Left renal pelvis (tissue), 4 donors: ENCODE data around the gene ESPNL. TPM values are rescaled to one million over a fixed set of nuclear protein-coding genes. Genes with fewer than 3 reads are reported as not detected.
"Not testable (repeated sequence)": the region's sequence is repeated elsewhere in the genome, so short reads cannot be mapped to it uniquely, and the experiment has no call there.

Source experiments
- DNase-seq, 4 donors: peaks; one replicate each; pipeline ENCODE4 v3.0.0-alpha.2; 2013; ENCODE audit warnings: low read depth in 4 of 4, low spot score in 3 of 4
- polyA plus RNA-seq, 4 donors: library from polyadenylated mRNA; unstranded; fragments of 120-200 nt; gene quantifications; one replicate each; pipeline ENCODE4 v1.2.1, GENCODE V29; 2013; ENCODE audit not compliant: insufficient read length in 4 of 4

Gene ESPNL
- polyA plus RNA-seq, 4 donors = 0.86 to 2.9 (median 1.7) TPM

DNA sequence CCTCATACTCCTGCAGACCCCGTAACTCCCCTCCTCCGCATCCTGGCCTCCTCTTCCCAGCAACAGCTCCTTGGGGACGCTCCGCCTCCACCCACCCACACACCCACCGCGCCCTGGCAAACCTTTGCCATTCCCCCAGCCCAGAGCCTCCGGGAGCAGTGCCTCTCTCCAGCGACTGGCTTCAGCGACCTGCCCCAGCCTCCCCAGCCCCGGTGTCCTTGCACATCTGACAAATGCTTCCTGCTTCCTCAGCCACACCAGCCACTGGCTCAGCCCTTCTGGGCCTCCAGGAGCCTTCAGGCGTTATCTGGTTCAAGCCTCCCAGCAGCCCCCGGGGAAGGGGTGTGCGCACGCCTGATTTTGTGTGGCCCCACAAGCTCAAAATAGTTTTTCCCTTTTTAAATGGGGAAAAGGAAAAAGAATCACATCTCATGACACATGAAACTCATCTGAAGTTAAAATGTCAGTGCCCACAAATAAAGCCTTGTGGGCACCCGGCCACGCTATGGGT, 14.2 kb downstream of the ESPNL start:
- DNase-seq = no peak

DNA sequence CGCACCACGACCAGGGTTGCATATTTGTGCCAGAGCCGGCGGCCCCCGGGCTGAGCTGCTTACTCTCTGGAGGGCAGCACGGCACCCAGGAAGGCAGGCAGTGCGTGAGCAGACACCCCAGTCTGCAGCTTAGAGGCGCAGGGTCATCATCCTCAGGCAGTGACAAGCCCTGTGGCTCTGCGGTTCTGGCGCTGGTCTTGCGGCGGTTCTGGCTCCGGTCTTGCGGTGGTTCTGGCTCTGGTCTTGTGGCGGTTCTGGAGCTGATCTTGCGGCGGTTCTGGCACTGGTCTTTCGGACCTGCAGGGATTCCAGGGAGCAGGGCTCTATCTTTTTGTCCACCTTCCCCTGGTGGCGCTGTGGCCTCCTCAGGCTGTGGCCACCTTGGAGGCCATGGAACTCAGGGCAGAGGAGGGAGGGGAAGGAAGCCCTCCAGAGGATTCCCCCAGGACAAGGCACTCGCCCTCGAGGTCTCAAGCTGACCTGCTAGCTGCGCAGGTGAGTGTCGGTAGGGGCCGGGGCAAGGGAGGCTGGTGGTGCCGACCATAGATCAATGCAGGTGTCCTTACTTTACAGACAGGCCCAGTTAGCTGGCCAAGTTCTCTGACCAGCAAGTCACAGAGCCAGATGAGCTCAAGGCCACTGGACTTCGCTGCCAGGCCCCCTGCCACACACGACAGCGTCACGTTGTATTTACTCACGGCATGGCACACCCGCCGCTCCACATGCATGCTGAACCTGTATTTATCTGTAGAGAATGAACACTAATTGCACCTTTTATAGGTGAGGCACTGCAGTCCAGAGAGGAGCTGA, 14.9 kb downstream of the ESPNL start:
- DNase-seq = no peak

DNA sequence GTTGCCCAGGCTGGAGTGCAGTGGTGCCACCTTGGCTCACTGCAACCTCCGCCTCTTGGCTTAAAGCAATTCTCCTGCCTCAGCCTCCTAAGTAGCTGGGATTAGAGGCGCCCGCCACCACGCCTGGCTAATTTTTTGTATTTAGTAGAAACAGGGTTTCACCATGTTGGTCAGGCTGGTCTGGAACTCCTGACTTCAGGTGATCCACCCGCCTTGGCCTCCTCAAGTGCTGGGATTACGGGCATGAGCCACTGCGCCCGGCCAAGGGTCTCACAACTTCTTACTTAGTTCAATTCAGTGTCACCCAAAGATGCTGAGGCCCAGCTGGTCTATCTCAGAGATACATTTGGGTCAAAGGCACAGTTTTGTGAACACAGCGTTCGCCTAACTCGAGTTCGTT, 15.6 kb downstream of the ESPNL start:
- DNase-seq = not testable (repeated sequence)

DNA sequence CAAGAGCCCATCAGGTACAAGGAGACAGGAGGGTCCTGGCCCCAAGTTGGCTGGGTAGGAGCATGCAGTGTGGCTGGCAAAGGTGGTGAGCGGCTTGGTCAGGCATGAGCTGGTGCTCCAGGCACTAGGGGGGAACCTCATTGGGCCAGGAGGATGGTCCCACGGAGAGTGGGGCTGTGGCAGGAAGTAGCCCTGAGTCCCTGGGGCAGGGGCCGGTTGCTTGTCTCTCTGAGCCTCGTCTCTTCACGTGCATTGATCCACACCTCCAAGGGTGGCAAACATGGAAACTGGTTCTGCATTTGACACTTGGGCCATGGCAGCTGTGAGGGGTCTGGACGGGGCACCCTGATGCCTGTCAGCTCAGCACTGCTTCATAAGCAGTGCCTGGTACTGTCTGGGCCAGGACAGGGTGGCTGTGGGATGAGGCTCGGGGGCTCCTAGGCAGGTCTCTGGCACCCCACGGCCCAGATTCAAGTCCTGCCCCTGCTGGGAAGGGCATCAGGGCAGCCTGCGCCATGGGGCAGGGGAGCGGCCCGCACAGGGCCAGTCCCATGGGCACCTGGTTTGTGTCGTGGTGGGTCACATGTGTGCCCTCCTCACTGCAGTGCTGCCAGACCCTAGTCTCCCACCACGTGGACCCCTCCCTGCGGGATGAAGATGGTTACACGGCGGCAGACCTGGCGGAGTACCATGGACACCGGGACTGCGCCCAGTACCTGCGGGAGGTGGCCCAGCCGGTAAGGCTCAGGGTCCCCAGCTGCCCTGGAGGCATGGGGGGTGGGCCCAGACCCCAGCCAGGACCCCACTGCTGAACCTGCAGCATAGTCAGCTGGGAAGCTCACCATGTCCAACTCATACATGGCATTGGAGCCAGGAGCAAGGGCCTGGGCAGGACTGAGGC, 16.4 kb downstream of the ESPNL start:
- no peak for DNase-seq

DNA sequence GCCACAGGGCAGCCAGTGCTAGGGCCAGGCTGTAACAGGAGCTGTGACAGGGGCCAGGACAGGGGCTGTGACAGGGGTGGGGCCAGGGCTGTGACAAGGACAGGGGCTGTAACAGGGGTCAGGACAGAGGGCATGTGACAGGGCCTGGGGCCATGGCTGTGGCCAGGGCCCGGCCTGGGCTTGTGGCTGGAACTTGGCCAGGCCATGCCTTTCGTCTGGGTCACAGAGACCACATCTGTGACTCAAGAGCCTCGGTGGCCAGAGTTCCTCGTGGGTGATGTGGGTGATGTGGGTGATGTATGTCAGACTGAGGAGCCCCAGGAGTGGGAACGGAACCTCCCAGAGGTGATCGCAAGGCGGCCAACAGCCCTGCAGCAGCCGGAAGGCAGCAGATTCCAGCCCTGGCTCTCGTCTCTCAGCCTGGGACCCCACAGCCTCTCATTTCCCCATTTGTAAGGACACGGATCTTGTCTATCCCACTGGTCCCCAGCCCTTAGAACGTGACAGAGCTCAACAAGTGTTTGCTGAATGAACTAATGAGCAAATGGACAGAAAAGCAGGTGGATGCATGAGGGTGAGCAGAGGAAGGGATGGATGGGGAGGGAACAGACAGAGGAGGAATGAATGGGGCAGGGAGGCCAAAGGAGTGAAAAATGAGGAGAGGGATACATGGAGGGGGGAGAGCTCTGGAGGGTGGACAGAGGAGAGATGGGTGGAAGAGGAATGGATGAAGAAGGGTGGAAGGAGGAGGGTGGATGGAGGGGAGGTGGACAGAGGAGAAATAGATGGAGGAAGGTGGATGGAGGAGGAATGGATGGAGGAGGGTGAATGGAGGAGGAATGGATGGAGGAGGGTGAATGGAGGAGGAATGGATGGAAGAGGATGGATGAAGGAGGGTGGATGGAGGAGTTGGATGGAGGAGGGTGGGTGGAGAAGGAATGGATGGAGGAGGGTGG, 17.3 kb downstream of the ESPNL start:
- no peak for DNase-seq

DNA sequence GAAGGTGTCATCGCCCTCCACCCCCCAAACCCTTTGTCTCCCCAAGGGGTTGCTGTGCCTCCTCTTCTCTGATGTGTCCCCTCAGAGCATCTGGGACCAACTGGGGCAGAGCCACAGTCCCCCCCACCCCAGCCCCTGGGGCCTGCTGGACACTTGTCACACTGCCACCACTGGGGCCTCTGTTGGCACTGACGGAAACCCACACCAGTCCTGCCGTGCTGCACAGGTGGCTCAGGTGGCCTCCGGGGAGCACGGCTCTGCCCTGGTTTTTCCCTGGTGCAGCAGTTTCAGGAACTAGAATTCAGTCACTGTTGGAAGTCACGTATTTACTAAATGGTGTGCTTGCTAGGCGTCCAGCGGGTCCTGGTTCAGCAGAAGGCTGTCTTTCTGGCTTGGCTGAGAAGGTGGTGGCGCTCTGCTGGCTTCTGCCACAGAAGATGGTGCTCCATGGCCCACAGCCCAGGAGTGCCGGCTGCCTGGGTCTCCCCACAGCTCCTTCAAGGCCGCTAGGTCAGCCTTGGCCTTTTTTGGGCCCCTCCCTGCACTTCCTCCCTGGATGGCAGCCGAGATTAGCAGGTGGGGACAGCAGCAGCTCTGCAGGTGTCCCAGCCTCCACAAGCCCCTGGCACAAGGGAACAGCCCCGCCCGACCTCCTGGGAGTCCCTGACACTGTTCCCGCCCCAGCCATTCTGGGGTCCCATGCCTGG, 19.8 kb downstream of the ESPNL start:
- no peak for DNase-seq

DNA sequence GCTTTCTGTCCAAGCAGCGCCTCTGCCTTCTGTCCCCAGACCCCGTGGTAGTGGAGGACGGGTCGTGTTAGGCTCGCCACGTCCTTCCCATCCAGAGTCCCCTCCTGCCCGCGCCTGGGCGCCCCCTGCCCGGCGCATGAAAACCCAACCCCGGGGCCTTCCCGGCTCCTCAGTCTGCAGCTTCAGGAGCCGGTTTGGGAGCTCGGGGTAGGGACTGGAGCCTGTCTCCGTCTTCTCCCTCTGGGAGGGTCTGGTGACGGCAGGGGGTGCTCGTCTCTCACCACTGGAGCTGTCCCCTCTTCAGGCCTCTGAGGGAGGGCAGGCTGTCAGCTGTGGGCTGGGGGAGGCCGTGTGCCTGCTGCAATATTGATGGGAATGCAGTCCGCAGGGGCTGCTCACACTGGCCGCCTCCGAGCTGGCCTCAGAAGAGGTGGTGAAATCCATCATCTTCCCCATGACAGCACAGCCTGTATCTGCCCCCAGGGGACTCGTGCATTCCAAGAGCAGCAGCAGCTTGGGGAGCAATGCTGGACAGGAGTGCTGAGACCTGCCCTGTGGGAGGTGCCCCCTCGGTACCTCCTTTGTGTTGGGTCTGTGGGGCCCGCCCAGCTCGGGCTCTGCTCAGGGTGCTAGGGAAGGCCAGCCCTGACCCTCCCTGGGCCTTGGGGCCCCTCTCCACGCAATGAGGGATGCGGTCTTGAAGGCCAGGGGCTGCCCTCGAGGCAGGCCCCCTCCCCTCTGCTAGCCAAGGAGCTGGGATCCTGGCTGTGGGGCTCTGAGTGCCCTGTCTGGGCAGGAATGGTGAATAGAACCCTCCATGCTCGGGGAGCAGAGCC, 20.5 kb downstream of the ESPNL start:
- no peak for DNase-seq

DNA sequence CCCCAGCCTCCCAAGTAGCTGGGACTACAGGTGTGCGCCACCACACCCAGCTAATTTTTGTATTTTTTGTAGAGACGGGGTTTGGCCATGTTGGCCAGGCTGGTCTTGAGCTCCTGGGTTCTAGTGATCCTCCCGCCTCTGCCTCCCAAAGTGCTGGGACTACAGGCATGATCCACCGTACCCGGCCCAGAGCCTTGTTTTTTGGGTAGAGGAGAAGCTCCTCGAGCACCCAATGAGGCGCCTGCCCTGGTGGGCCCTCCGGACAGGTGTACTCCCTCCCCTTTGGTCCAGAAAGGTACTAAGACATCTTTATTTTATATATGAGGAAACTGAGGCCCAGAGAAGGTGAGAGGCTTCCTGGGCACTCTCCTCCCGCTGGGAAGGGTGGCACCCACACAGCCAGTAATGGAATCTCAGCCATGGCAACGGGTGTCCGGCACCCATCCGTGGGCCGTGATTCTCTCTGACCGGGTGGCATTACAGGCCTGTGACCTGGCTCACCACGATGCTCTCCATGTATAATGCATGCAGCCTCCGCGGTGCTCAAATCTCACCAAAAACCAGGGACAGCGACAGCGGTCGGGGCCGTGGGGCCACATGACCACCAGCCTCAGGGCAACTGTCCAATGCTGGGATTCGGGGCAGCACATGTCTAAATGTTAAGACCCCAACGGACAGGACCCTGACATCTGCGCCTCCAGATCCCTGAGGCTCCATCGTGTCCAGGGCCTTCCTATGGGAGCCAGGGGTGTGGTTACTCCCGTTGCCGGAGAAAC, 21.6 kb downstream of the ESPNL start:
- DNase-seq = no peak

DNA sequence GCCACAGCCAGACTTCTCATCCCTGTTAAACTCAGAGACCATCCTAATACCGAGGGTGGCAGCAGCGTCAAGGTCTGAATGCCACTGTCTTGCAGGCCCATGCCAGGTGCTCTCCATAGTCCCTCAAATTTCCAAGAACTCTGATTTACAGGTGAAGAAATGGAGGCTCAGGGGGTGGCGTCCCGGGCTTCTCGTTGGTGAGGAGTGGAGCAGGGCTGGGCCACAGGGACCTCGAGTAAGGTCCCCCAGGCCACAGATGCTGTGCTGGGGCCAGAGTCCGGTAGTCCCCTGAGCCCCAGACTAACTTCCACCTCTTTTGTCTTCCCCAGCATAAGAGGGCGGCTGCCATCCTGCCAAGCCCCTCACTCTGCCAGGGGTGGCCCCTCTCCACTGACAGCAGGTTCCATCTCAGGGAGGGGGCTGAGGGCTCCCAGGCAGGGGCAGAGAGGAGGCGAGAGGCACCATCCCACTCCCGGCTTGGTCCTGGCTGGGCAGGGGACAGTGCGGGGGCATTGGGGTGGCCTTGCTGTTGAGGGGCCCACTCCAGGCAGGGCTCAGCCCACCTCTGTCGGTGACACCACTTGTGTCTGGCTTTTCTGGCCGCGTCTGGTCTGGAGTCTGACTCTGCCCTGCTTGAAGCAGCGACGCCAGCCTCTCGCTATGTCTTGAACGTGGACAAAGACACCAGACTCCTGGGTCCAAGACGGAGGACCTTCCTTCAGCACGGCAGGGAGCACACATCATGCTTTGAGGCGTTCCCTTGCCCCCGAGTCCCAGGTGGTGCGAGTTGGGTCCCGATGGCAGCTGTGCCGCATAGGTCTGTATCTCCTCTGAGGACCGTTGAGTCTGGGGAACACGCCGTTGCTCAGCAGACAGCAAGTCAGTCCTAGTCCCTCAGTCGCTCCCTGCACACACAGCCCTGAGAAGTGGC, 22.4 kb downstream of the ESPNL start:
- DNase-seq = no peak

DNA sequence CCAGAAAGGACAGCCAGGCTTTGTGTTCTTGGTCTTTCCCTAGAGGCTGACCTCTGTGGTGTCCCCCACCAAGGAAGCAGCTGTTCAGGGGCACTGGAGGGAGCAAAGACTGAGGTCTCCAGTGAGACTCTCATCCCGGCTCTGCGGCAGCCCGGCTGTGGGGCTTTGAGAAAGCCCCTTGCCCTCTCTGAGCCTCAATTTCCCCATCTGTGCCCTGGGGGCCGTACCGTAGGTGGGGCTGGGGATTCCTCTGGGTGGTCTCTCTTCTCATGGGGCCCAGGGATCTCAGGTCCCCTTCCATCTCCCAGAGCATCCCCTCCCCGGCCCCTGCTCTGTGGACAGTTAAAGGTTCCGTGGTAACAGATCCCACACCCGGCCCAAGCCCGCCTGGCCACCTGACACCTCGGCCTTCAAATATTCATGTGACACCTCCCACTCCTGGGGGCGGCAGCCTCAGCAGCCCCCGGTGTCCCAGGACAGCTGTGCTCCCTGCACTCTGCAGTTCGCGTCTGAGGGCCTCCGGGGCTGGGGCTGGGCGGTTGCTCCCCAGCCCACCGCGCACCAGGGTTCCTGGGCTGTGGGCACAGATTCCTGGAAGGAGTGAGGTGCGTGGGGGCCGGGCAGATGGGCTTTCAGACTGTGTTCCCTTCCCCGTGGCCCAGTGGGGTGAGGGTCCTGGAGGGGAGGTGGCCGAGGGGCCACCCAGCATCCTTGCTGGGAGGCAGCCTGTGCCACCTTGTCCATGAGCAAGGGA, 23.3 kb downstream of the ESPNL start:
- no peak for DNase-seq

DNA sequence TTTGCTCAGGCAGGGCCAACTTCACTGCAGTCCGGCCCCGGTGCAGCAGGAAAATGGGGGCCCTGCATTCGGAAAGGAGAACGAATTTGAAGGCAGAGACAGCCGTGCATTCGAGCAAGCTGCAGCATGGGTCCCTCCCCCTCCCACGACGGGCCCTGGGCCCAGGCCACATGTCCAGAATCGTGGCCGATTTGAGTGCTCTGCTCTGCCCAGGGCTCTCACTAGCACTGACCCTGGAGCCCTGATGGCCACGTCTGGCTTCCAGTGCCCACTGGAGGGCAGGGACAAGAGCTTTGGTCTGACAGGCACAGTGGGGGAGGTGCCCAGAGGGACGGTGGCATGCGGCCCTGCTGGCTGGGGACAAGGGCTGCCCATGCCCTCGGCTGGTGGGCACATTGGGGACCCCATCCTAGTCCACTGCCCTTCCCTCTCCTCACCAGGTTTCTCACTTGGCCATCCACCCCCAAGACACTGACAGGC, 23.9 kb downstream of the ESPNL start:
- no peak for DNase-seq

DNA sequence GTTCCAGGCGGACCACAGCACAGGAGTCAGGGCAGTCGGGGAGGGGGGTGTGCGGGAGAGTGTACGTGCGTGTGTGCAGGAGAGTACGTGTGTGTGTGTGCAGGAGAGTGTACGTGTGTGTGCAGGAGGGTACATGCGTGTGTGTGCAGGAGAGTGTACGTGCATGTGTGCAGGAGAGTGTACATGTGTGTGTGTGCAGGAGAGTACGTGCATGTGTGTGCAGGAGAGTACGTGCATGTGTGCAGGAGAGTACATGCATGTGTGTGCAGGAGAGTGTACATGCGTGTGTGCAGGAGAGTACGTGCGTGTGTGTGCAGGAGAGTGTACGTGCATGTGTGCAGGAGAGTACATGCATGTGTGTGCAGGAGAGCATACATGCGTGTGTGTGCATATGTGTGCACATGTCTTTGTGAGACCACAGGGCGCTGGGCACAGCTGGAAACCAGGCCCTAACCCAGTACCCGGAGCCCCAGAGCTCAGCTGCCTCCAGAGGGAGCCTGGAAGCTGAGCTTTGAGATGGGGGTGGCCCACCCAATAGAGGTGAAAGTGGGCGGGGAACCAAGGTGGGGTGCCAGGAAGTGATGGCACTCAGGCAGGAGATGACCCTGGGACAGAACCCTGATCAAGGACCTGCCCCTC, 24.5 kb downstream of the ESPNL start:
- no peak for DNase-seq

DNA sequence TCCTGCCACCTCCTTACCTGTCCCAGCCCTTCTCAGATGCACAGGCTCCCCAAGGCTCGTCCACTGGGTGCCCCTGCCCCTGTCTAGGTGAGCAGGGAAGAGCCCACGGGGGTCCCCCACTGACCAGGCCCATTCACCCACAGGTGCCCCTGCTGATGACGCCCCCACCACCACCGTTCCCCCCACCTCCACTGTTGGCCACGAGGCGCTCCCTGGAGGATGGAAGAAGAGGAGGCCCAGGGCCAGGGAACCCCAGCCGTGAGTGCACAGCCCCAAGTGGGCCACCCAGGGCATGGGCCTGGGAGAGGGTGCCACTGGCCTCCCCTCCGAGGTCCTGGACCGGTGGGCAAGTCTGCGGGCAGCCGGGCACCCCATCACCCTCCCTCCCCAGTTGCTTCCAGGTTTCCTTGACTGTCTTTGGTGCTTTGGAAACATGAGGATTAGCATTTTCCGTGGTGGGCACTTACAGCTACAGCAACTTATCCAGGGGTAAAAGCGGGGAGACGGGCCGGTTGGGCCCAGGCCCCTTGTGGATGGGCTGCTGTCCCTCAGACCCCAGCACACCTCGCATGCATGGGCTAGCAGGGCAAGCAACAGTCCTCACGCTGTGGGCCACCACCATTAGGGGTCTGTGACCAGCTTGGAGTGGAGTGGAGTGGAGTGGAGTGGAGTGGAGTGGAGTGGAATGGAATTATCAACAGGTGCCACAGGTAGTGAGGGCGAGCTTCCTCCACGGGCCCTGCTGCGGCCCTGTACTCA, 25.2 kb downstream of the ESPNL start:
- no peak for DNase-seq

DNA sequence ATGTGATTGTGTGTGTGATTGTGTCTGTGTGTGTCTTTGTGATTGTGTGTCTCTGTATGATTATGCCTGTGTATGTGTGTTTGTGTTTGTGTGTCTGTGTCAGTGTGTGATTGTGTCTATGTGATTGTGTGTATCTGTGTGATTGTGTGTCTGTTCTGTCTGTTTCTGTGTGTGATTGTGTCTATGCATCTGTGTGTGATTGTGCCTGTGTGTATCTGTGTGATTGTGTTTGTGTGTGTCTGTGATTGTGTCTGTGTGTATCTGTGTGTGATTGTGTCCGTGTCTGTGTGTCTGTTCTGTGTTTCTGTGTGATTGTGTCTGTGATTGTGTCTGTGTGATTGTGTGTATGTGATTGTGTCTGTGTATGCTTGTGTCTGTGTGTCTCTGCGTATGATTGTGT, 26.2 kb downstream of the ESPNL start:
- DNase-seq = no peak

DNA sequence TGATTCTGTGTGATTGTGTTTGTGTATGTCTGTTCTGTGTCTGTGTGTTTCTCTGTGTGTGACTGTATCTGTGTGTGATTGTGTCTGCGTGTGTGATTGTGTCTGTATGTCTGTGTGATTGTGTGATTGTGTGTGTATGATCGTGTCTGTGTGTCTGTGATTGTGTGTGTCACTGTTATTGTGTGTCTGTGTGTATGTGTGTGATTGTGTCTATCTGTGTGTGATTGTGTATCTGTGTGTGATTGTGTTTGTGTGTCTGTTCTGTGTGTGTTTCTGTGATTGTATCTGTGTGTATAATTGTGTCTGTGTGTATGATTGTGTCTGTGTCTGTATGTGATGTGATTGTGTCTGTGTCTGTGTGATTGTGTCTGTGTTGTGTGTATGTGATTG, 26.6 kb downstream of the ESPNL start:
- DNase-seq = no peak
